GM23338 (cell line): ENCODE data around the gene DDX59. TPM values are rescaled to one million over a fixed set of nuclear protein-coding genes. Genes with fewer than 3 reads are reported as not detected.

Experiments
- ATAC-seq: fragments of 200-7000 bp; cut with Tn5 transposase; 3 replicates; pipeline ENCODE4 v1.9.1; 2020
- DNase-seq: peaks from one replicate; pipeline ENCODE4 v3.0.0-alpha.2; 2015; ENCODE audit warnings: low spot score
- H2AFZ ChIP-seq: fragments of 200-600 bp; sonication (generic); 2 replicates; pipeline ENCODE4 v1.8.0; 2016; ENCODE audit warnings: antibody characterized with exemption, mild to moderate bottlenecking, moderate library complexity
- H3F3A ChIP-seq: fragments of 200-600 bp; sonication (generic); replicated peaks from 2 replicates; pipeline ENCODE4 v1.8.0; 2017; ENCODE audit warnings: antibody characterized with exemption, mixed run types, low read depth
- H3K27ac ChIP-seq: fragments of 200-600 bp; sonication (generic); 2 replicates; pipeline ENCODE4 v1.6.1; 2016; ENCODE audit warnings: low read depth
- H3K27me3 ChIP-seq: fragments of 200-600 bp; sonication (generic); 2 replicates; pipeline ENCODE4 v1.8.0; 2016; ENCODE audit warnings: mild to moderate bottlenecking, mixed run types, moderate library complexity; ENCODE audit not compliant: insufficient read depth
- H3K36me3 ChIP-seq: fragments of 200-600 bp; sonication (generic); 2 replicates; pipeline ENCODE4 v1.8.0; 2016; ENCODE audit warnings: mild to moderate bottlenecking; ENCODE audit not compliant: insufficient read depth
- H3K4me1 ChIP-seq: fragments of 200-600 bp; sonication (generic); 2 replicates; pipeline ENCODE4 v1.8.0; 2016; ENCODE audit warnings: mild to moderate bottlenecking, moderate library complexity; ENCODE audit not compliant: insufficient read depth
- H3K4me2 ChIP-seq: fragments of 200-600 bp; sonication (generic); 2 replicates; pipeline ENCODE4 v1.7.1; 2017; ENCODE audit warnings: mixed run types
- H3K4me3 ChIP-seq: fragments of 200-600 bp; sonication (generic); 2 replicates; pipeline ENCODE4 v1.6.1; 2016; ENCODE audit warnings: mixed run types
- H3K79me2 ChIP-seq: fragments of 200-600 bp; sonication (generic); replicated peaks from 2 replicates; pipeline ENCODE4 v1.8.0; 2017; ENCODE audit warnings: mild to moderate bottlenecking; ENCODE audit not compliant: insufficient read depth
- H3K9me2 ChIP-seq: fragments of 200-600 bp; sonication (generic); 2 replicates; pipeline ENCODE4 v1.8.0; 2017; ENCODE audit not compliant: insufficient read depth
- H4K20me1 ChIP-seq: fragments of 200-600 bp; sonication (generic); replicated peaks from 2 replicates; pipeline ENCODE4 v1.8.0; 2017; ENCODE audit warnings: mild to moderate bottlenecking; ENCODE audit not compliant: insufficient read depth
- H3K27ac Mint-ChIP-seq: 2 replicates; pipeline ENCODE4 v1.8.0; 2020; ENCODE audit warnings: inconsistent platforms, mild to moderate bottlenecking, moderate library complexity, mixed read lengths
- H3K27me3 Mint-ChIP-seq: 3 replicates; pipeline ENCODE4 v1.8.0; 2022; ENCODE audit warnings: low read depth, mild to moderate bottlenecking, moderate library complexity, mixed read lengths, inconsistent platforms; ENCODE audit not compliant: insufficient read depth, poor library complexity
- H3K36me3 Mint-ChIP-seq: 3 replicates; pipeline ENCODE4 v1.8.0; 2021; ENCODE audit warnings: low read depth, mild to moderate bottlenecking, inconsistent platforms, moderate library complexity, mixed read lengths
- H3K4me1 Mint-ChIP-seq: 3 replicates; pipeline ENCODE4 v1.8.0; 2020; ENCODE audit warnings: mild to moderate bottlenecking, inconsistent platforms, mixed read lengths
- H3K4me3 Mint-ChIP-seq: 3 replicates; pipeline ENCODE4 v1.8.0; 2021; ENCODE audit warnings: moderate library complexity, mild to moderate bottlenecking, inconsistent platforms, mixed read lengths
- H3K9me3 Mint-ChIP-seq: 3 replicates; pipeline ENCODE4 v1.8.0; 2020; ENCODE audit warnings: moderate library complexity, mild to moderate bottlenecking, inconsistent platforms, mixed read lengths
- ETS1 ChIP-seq: IDR thresholded peaks from 2 replicates; pipeline ENCODE4 v1.6.1; 2016; ENCODE audit warnings: antibody characterized with exemption
- REST ChIP-seq: IDR thresholded peaks from one replicate; pipeline ENCODE4 v1.6.1; 2018; ENCODE audit warnings: antibody characterized with exemption; ENCODE audit not compliant: unreplicated experiment
- ZNF114 ChIP-seq: fragments of 250-450 bp; sonication (Bioruptor Pico); IDR thresholded peaks from 2 replicates; pipeline ENCODE4 v1.5.0; 2020; ENCODE audit warnings: mild to moderate bottlenecking, moderate library complexity
- ZNF462 ChIP-seq: fragments of 250-450 bp; sonication (Bioruptor Pico); IDR thresholded peaks from 2 replicates; pipeline ENCODE4 v1.5.0; 2020; ENCODE audit warnings: mild to moderate bottlenecking, moderate library complexity
- polyA plus RNA-seq: library from polyadenylated mRNA; unstranded; fragments of >200 nt; fragmentation: Nextera tagmentation; extraction: Ambion mirVana; gene quantifications from 2 replicates; pipeline ENCODE4 v1.2.1, GENCODE V29; 2016
- total RNA-seq: library from RNA; depleted of rRNA; stranded (reverse); fragments of >200 nt; shearing (Covaris generic); gene quantifications from 2 replicates; pipeline ENCODE4 v1.2.3, GENCODE V29; 2014

The DDX59 gene
- total and polyA plus RNA-seq, 2 experiments from 2014 or later, result 14.7 to 15.7 TPM

- TF ChIP-seq ZNF462 (CRISPR knock-in tag) (no peak), ETS1 (no peak), ZNF114 (CRISPR knock-in tag) (no peak)
These were observed 13.6 kb upstream of the DDX59 start (continued) for GRCh38 chr1:200683298-200683697.

GRCh38 chr1:200681231-200681630 lies 11.5 kb upstream of the DDX59 start:
- Mint-ChIP-seq H3K4me1 (no peaks in the 10 kb centered on the region), H3K27me3 (no peaks in the 10 kb centered on the region), H3K4me3 (no peak overlapping the region), H3K9me3 (no peaks in the 10 kb centered on the region), H3K36me3 (no peaks in the 10 kb centered on the region), H3K27ac (no peak overlapping the region)
- Histone ChIP-seq H3K4me3 (no peak overlapping the region), H3K79me2 (no peaks in the 10 kb centered on the region), H4K20me1 (no peaks in the 10 kb centered on the region), H3K4me2 (no peak overlapping the region; the same call in 1 of the 2 replicates), H3K9me2 (no peaks in the 10 kb centered on the region), H3K27ac (no peak overlapping the region; the same call in 1 of the 2 replicates), H3K27me3 (no peaks in the 10 kb centered on the region), H2AFZ (peak overlapping the region; percentile 82), H3F3A (no peaks in the 10 kb centered on the region), H3K36me3 (no peaks in the 10 kb centered on the region), H3K4me1 (peaks cover 8% of the 10 kb centered on the region; the same call in 1 of the 2 replicates)
- no peak for DNase-seq
- no peak for ATAC-seq
- TF ChIP-seq ZNF462 (CRISPR knock-in tag) (no peak), REST (no peak)
